HepG2 (cell line): ENCODE measurements around the gene PNRC1. TPM values are rescaled to one million over a fixed set of nuclear protein-coding genes. Genes with fewer than 3 reads are reported as not detected.

Experiments
- AHR ChIP-seq: IDR thresholded peaks from 2 replicates; pipeline ENCODE4 v1.6.1; 2018; ENCODE audit warnings: missing genetic modification reagents, missing compliant biosample characterization
- ATF7 ChIP-seq, 2 experiments: fragments of 450-650 bp in 1 of 2; sonication (generic) in 1 of 2; formaldehyde crosslinking in 1 of 2; IDR thresholded peaks; 2 replicates each; pipeline versions ENCODE4 v1.4.0 to v1.6.1; 2016 to 2020; ENCODE audit warnings: antibody characterized with exemption in 1 of 2, mild to moderate bottlenecking in 1 of 2, missing genetic modification reagents in 1 of 2
- FOXA3 ChIP-seq: IDR thresholded peaks from 2 replicates; pipeline ENCODE4 v1.6.1; 2016; ENCODE audit warnings: missing genetic modification reagents, missing compliant biosample characterization
- GATAD2A ChIP-seq: IDR thresholded peaks from 2 replicates; pipeline ENCODE4 v1.6.1; 2016
- HDAC6 ChIP-seq: fragments of 200-600 bp; sonication (generic); IDR thresholded peaks from 2 replicates; pipeline ENCODE4 v1.7.0; 2017; ENCODE audit warnings: mild to moderate bottlenecking, antibody characterized with exemption, low read length, low read depth
- HMG20B ChIP-seq: conservative IDR thresholded peaks from 2 replicates; pipeline ENCODE4 v1.6.1; 2016; ENCODE audit warnings: missing genetic modification reagents, missing compliant biosample characterization
- HOXA5 ChIP-seq: sonication (generic); formaldehyde crosslinking; IDR thresholded peaks from 2 replicates; pipeline ENCODE4 v1.4.0; 2020; ENCODE audit warnings: missing genetic modification reagents
- IKZF5 ChIP-seq: IDR thresholded peaks from 2 replicates; pipeline ENCODE4 v1.6.1; 2018; ENCODE audit warnings: missing genetic modification reagents, mild to moderate bottlenecking, missing compliant biosample characterization
- JUND ChIP-seq: sonication (generic); formaldehyde crosslinking; IDR thresholded peaks from 2 replicates; pipeline ENCODE4 v1.8.0; 2022; ENCODE audit warnings: mild to moderate bottlenecking, missing genetic modification reagents
- KMT2A ChIP-seq: sonication (generic); formaldehyde crosslinking; IDR thresholded peaks from 2 replicates; pipeline ENCODE4 v1.4.0; 2020; ENCODE audit warnings: missing genetic modification reagents
- ONECUT2 ChIP-seq: sonication (generic); formaldehyde crosslinking; IDR thresholded peaks from 2 replicates; pipeline ENCODE4 v1.4.0; 2020; ENCODE audit warnings: missing genetic modification reagents
- RAD21 ChIP-seq: fragments of 450-650 bp; formaldehyde crosslinking; IDR thresholded peaks from 2 replicates; pipeline ENCODE4 v1.5.0; 2020; ENCODE audit warnings: mild to moderate bottlenecking
- SMAD9 ChIP-seq: sonication (generic); formaldehyde crosslinking; IDR thresholded peaks from 2 replicates; pipeline ENCODE4 v1.5.1; 2020; ENCODE audit warnings: mild to moderate bottlenecking, missing genetic modification reagents
- TAF1 ChIP-seq: sonication (generic); formaldehyde crosslinking; IDR thresholded peaks from 2 replicates; pipeline ENCODE4 v1.4.0; 2020; ENCODE audit warnings: missing genetic modification reagents
- ZNF557 ChIP-seq: sonication (generic); formaldehyde crosslinking; IDR thresholded peaks from 2 replicates; pipeline ENCODE4 v1.4.0; 2020; ENCODE audit warnings: missing genetic modification reagents
- ZNF572 ChIP-seq: sonication (generic); formaldehyde crosslinking; IDR thresholded peaks from 2 replicates; pipeline ENCODE4 v1.5.1; 2020; ENCODE audit warnings: mild to moderate bottlenecking, missing genetic modification reagents
- ZNF713 ChIP-seq: sonication (generic); formaldehyde crosslinking; IDR thresholded peaks from 2 replicates; pipeline ENCODE4 v1.4.0; 2020; ENCODE audit warnings: mild to moderate bottlenecking, missing genetic modification reagents
- ZNF737 ChIP-seq: sonication (generic); formaldehyde crosslinking; IDR thresholded peaks from 2 replicates; pipeline ENCODE4 v1.5.0; 2020; ENCODE audit warnings: missing genetic modification reagents, mild to moderate bottlenecking, borderline replicate concordance
- polyA plus RNA-seq, 8 experiments: library from polyadenylated mRNA; depleted of rRNA in 3 of 8; stranded (reverse) in 7 of 8; unstranded in 1 of 8; fragments of >200 nt; fragmentation: Illumina TruSeq in 4 of 8; extraction: Trizol in 4 of 8; gene quantifications; 2 replicates each; pipeline versions ENCODE4 v1.2.1 to v1.2.3, GENCODE V29; 2011 to 2016; ENCODE audit warnings: low read depth in 4 of 8, missing spikeins in 1 of 8, mixed read lengths in 1 of 8; ENCODE audit not compliant: insufficient read depth in 1 of 8
- total RNA-seq, 5 experiments: library from RNA; depleted of rRNA; stranded (reverse); fragments of >200 nt; fragmentation: Illumina TruSeq; extraction: Trizol; gene quantifications; 2 replicates each; pipeline ENCODE4 v1.2.3, GENCODE V29; 2016; ENCODE audit warnings: low read depth in 1 of 5
- TF ChIP-seq, protein P1 (sequence below): sonication (generic); formaldehyde crosslinking; IDR thresholded peaks from 2 replicates; pipeline ENCODE4 v1.8.1; 2023; ENCODE audit warnings: mild to moderate bottlenecking, inconsistent platforms, moderate library complexity, missing genetic modification reagents, borderline replicate concordance
- TF ChIP-seq, protein P2 (sequence below): sonication (generic); formaldehyde crosslinking; IDR thresholded peaks from 2 replicates; pipeline ENCODE4 v1.4.0; 2020; ENCODE audit warnings: missing genetic modification reagents
- TF ChIP-seq, protein P3 (sequence below): sonication (generic); formaldehyde crosslinking; IDR thresholded peaks from 2 replicates; pipeline ENCODE4 v1.9.0; 2022; ENCODE audit warnings: low read depth, missing genetic modification reagents
- TF ChIP-seq, protein P4 (sequence below): sonication (generic); formaldehyde crosslinking; IDR thresholded peaks from 2 replicates; pipeline ENCODE4 v1.4.0; 2020; ENCODE audit warnings: missing genetic modification reagents

The PNRC1 gene
- total and polyA plus RNA-seq, 2 of the 13 experiments (the other 11 are each of a cell fraction or from before 2014, with no cell fraction given) = 17.6 to 36.0 TPM

GRCh38 chr6:89081423-89082322, 1.1 kb downstream of the PNRC1 start (continued):
- TF ChIP-seq, protein P1, sequence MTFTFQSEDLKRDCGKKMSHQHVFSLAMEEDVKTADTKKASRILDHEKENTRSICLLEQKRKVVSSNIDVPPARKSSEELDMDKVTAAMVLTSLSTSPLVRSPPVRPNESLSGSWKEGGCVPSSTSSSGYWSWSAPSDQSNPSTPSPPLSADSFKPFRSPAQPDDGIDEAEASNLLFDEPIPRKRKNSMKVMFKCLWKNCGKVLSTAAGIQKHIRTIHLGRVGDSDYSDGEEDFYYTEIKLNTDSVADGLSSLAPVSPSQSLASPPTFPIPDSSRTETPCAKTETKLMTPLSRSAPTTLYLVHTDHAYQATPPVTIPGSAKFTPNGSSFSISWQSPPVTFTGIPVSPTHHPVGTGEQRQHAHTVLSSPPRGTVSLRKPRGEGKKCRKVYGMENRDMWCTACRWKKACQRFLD (CRISPR knock-in tag) = peak; percentile 38; the same call in 1 of the 2 replicates
- TF ChIP-seq RAD21 (CRISPR knock-in tag) (peak; percentile 57), ZNF557 (CRISPR knock-in tag) (no peak), FOXA3 (CRISPR knock-in tag) (peak; percentile 49; the same call in 1 of the 2 replicates), KMT2A (CRISPR knock-in tag) (peak; percentile 82), HDAC6 (no peak), SMAD9 (CRISPR knock-in tag) (no peak), JUND (CRISPR knock-in tag) (peak; percentile 84), ZNF737 (CRISPR knock-in tag) (no peak), ZNF713 (CRISPR knock-in tag) (no peak), IKZF5 (CRISPR knock-in tag) (peak; percentile 44; the same call in 1 of the 2 replicates), HMG20B (CRISPR knock-in tag) (0 out of 2 replicates have a peak, but pooled peaks have one; percentile 61), AHR (CRISPR knock-in tag) (no peak; the same call in 1 of the 2 replicates), ATF7 (IDR thresholded peaks at IDR 0.05) (peak; percentile 42; the same call in 1 of the 2 replicates), ATF7 (CRISPR knock-in tag; IDR thresholded peaks at IDR 0.05) (peak; percentile 98), HOXA5 (CRISPR knock-in tag) (no peak; the same call in 1 of the 2 replicates), TAF1 (peak; percentile 79), ZNF572 (peak; percentile 50; the same call in 1 of the 2 replicates), GATAD2A (CRISPR knock-in tag) (no peak), ONECUT2 (CRISPR knock-in tag) (no peak)
- TF ChIP-seq, protein P2, sequence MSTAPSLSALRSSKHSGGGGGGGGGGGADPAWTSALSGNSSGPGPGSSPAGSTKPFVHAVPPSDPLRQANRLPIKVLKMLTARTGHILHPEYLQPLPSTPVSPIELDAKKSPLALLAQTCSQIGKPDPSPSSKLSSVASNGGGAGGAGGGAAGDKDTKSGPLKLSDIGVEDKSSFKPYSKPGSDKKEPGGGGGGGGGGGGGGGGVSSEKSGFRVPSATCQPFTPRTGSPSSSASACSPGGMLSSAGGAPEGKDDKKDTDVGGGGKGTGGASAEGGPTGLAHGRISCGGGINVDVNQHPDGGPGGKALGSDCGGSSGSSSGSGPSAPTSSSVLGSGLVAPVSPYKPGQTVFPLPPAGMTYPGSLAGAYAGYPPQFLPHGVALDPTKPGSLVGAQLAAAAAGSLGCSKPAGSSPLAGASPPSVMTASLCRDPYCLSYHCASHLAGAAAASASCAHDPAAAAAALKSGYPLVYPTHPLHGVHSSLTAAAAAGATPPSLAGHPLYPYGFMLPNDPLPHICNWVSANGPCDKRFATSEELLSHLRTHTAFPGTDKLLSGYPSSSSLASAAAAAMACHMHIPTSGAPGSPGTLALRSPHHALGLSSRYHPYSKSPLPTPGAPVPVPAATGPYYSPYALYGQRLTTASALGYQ (CRISPR knock-in tag) = peak; percentile 81; the same call in 1 of the 2 replicates
- TF ChIP-seq, protein P3, sequence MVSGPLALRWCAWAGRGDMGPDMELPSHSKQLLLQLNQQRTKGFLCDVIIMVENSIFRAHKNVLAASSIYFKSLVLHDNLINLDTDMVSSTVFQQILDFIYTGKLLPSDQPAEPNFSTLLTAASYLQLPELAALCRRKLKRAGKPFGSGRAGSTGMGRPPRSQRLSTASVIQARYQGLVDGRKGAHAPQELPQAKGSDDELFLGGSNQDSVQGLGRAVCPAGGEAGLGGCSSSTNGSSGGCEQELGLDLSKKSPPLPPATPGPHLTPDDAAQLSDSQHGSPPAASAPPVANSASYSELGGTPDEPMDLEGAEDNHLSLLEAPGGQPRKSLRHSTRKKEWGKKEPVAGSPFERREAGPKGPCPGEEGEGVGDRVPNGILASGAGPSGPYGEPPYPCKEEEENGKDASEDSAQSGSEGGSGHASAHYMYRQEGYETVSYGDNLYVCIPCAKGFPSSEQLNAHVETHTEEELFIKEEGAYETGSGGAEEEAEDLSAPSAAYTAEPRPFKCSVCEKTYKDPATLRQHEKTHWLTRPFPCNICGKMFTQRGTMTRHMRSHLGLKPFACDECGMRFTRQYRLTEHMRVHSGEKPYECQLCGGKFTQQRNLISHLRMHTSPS (CRISPR knock-in tag) = no peak
- TF ChIP-seq, protein P4, sequence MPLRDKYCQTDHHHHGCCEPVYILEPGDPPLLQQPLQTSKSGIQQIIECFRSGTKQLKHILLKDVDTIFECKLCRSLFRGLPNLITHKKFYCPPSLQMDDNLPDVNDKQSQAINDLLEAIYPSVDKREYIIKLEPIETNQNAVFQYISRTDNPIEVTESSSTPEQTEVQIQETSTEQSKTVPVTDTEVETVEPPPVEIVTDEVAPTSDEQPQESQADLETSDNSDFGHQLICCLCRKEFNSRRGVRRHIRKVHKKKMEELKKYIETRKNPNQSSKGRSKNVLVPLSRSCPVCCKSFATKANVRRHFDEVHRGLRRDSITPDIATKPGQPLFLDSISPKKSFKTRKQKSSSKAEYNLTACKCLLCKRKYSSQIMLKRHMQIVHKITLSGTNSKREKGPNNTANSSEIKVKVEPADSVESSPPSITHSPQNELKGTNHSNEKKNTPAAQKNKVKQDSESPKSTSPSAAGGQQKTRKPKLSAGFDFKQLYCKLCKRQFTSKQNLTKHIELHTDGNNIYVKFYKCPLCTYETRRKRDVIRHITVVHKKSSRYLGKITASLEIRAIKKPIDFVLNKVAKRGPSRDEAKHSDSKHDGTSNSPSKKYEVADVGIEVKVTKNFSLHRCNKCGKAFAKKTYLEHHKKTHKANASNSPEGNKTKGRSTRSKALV = 0 out of 2 replicates have a peak, but pooled peaks have one; percentile 55
